Activated T-helper 2 cell treated with anti-CD3 and anti-CD28 coated beads, Interferon-gamma antibody, Interleukin-2, Interleukin-4, amounts not matched to agents 10 μg/mL and 5 μg/mL and 100 μg/mL, durations not matched to agents 14 hours and 24 hours and 36 hours (primary cell): ENCODE measurements around the gene TRPM8. TPM values are rescaled to one million over a fixed set of nuclear protein-coding genes. Genes with fewer than 3 reads are reported as not detected.

Experiments used
- DNase-seq: peaks from one replicate; pipeline ENCODE4 v3.0.0; 2021; ENCODE audit warnings: low spot score
- H3K27ac Mint-ChIP-seq: one replicate; pipeline ENCODE4 v1.8.0; 2021; ENCODE audit warnings: mixed read lengths
- H3K27me3 Mint-ChIP-seq: one replicate; pipeline ENCODE4 v1.8.0; 2021; ENCODE audit warnings: low read depth, mixed read lengths
- H3K36me3 Mint-ChIP-seq: one replicate; pipeline ENCODE4 v1.8.0; 2021; ENCODE audit warnings: low read depth, mixed read lengths
- H3K4me1 Mint-ChIP-seq: one replicate; pipeline ENCODE4 v1.8.0; 2021; ENCODE audit warnings: low read depth, mixed read lengths
- H3K4me3 Mint-ChIP-seq: one replicate; pipeline ENCODE4 v1.8.0; 2021; ENCODE audit warnings: low read depth, mild to moderate bottlenecking, moderate library complexity, mixed read lengths
- H3K9me3 Mint-ChIP-seq: one replicate; pipeline ENCODE4 v1.8.0; 2021; ENCODE audit warnings: mixed read lengths
- intact Hi-C: fragments of 100-400 bp; cut with micrococcal nuclease; formaldehyde crosslinking; loops from one replicate; pipeline ENCODE4 v1.15.1; 2023
- total RNA-seq: library from RNA; stranded (reverse); gene quantifications from 2 replicates; pipeline ENCODE4 v1.2.3, GENCODE V29; 2022

Gene TRPM8
- total RNA-seq, 1 donor from 2014 or later: not detected

- no peak for DNase-seq
- H3K9me3 Mint-ChIP-seq: no peaks in the 10 kb centered on the region
- intact Hi-C loops: no loop called here
- peaks cover 22% of the 10 kb centered on the region for H3K27me3 Mint-ChIP-seq
- H3K27ac Mint-ChIP-seq: no peak overlapping the region
- H3K4me1 Mint-ChIP-seq: peaks cover 9% of the 10 kb centered on the region
- H3K4me3 Mint-ChIP-seq: no peak overlapping the region
- H3K36me3 Mint-ChIP-seq: no peaks in the 10 kb centered on the region
These were observed 2.1 kb downstream of the TRPM8 start for GRCh38 chr2:233919319-233919718.

GRCh38 chr2:233919938-233920337 lies 2.8 kb downstream of the TRPM8 start:
- Mint-ChIP-seq H3K9me3 (no peaks in the 10 kb centered on the region), H3K36me3 (no peaks in the 10 kb centered on the region), H3K27me3 (peaks cover 26% of the 10 kb centered on the region), H3K4me3 (no peak overlapping the region), H3K27ac (no peak overlapping the region), H3K4me1 (peaks cover 9% of the 10 kb centered on the region)
- intact Hi-C loops: no loop called here
- DNase-seq: no peak

- Mint-ChIP-seq H3K9me3 (no peaks in the 10 kb centered on the region), H3K4me3 (no peak overlapping the region), H3K27me3 (peaks cover 22% of the 10 kb centered on the region), H3K4me1 (peaks cover 9% of the 10 kb centered on the region), H3K36me3 (no peaks in the 10 kb centered on the region), H3K27ac (no peak overlapping the region)
- no peak for DNase-seq
- intact Hi-C loops: no loop called here
These were observed 5.3 kb downstream of the TRPM8 start for GRCh38 chr2:233922471-233922870.

GRCh38 chr2:233925402-233925801 lies 8.2 kb downstream of the TRPM8 start:
- peaks cover 25% of the 10 kb centered on the region for H3K27me3 Mint-ChIP-seq
- H3K36me3 Mint-ChIP-seq: no peaks in the 10 kb centered on the region
- no peak for DNase-seq
- intact Hi-C loops: no loop called here
- peaks cover 2% of the 10 kb centered on the region for H3K4me1 Mint-ChIP-seq
- no peak overlapping the region for H3K4me3 Mint-ChIP-seq
- H3K27ac Mint-ChIP-seq: no peak overlapping the region
- H3K9me3 Mint-ChIP-seq: no peaks in the 10 kb centered on the region

- no peaks in the 10 kb centered on the region for H3K9me3 Mint-ChIP-seq
- intact Hi-C loops: no loop called here
- no peak for DNase-seq
- H3K27me3 Mint-ChIP-seq: peaks cover 32% of the 10 kb centered on the region
- no peak overlapping the region for H3K27ac Mint-ChIP-seq
- no peak overlapping the region for H3K4me3 Mint-ChIP-seq
- no peaks in the 10 kb centered on the region for H3K36me3 Mint-ChIP-seq
- peaks cover 1% of the 10 kb centered on the region for H3K4me1 Mint-ChIP-seq
These were observed 9.6 kb downstream of the TRPM8 start for GRCh38 chr2:233926806-233927205.

- Mint-ChIP-seq H3K36me3 (no peaks in the 10 kb centered on the region), H3K4me1 (peaks cover 1% of the 10 kb centered on the region), H3K9me3 (no peaks in the 10 kb centered on the region), H3K27me3 (peaks cover 32% of the 10 kb centered on the region), H3K27ac (no peak overlapping the region), H3K4me3 (no peak overlapping the region)
- no peak for DNase-seq
- intact Hi-C loops: no loop called here
These were observed 11.6 kb downstream of the TRPM8 start for GRCh38 chr2:233928594-233929351.

- no peak overlapping the region for H3K27ac Mint-ChIP-seq
- intact Hi-C loops: no loop called here
These were observed 12.3 kb downstream of the TRPM8 start for GRCh38 chr2:233929352-233930022.

GRCh38 chr2:233934524-233934923 lies 17.4 kb downstream of the TRPM8 start:
- H3K27ac Mint-ChIP-seq: no peak overlapping the region
- no peaks in the 10 kb centered on the region for H3K9me3 Mint-ChIP-seq
- no peaks in the 10 kb centered on the region for H3K36me3 Mint-ChIP-seq
- H3K27me3 Mint-ChIP-seq: peaks cover 54% of the 10 kb centered on the region
- no peak for DNase-seq
- no peak overlapping the region for H3K4me3 Mint-ChIP-seq
- H3K4me1 Mint-ChIP-seq: peaks cover 1% of the 10 kb centered on the region
- intact Hi-C loops: no loop called here

More at GRCh38 chr2:233929352-233930022, 12.3 kb downstream of the TRPM8 start:
- no peak for DNase-seq
- no peaks in the 10 kb centered on the region for H3K36me3 Mint-ChIP-seq
- H3K9me3 Mint-ChIP-seq: no peaks in the 10 kb centered on the region
- H3K27me3 Mint-ChIP-seq: peaks cover 31% of the 10 kb centered on the region
- H3K4me3 Mint-ChIP-seq: no peak overlapping the region
- peaks cover 1% of the 10 kb centered on the region for H3K4me1 Mint-ChIP-seq

- DNase-seq: no peak
- Mint-ChIP-seq H3K27me3 (peaks cover 58% of the 10 kb centered on the region), H3K4me1 (no peaks in the 10 kb centered on the region), H3K9me3 (no peaks in the 10 kb centered on the region), H3K36me3 (no peaks in the 10 kb centered on the region), H3K4me3 (no peak overlapping the region), H3K27ac (no peak overlapping the region)
- intact Hi-C loops: no loop called here
These were observed 18.3 kb downstream of the TRPM8 start for GRCh38 chr2:233935426-233935825.

GRCh38 chr2:233936089-233936488 lies 18.9 kb downstream of the TRPM8 start:
- no peaks in the 10 kb centered on the region for H3K9me3 Mint-ChIP-seq
- no peak overlapping the region for H3K4me3 Mint-ChIP-seq
- peaks cover 60% of the 10 kb centered on the region for H3K27me3 Mint-ChIP-seq
- H3K36me3 Mint-ChIP-seq: no peaks in the 10 kb centered on the region
- no peaks in the 10 kb centered on the region for H3K4me1 Mint-ChIP-seq
- intact Hi-C loops: no loop called here
- H3K27ac Mint-ChIP-seq: no peak overlapping the region
- DNase-seq: no peak

GRCh38 chr2:233938676-233939370 lies 21.6 kb downstream of the TRPM8 start:
- intact Hi-C loops: no loop called here
- Mint-ChIP-seq H3K4me3 (no peak overlapping the region), H3K27ac (no peak overlapping the region), H3K27me3 (peaks cover 53% of the 10 kb centered on the region), H3K9me3 (peaks cover 3% of the 10 kb centered on the region), H3K36me3 (no peaks in the 10 kb centered on the region), H3K4me1 (no peaks in the 10 kb centered on the region)
- no peak for DNase-seq

- Mint-ChIP-seq H3K4me1 (no peaks in the 10 kb centered on the region), H3K4me3 (no peak overlapping the region), H3K36me3 (no peaks in the 10 kb centered on the region), H3K9me3 (peaks cover 9% of the 10 kb centered on the region), H3K27me3 (peaks cover 42% of the 10 kb centered on the region), H3K27ac (no peak overlapping the region)
- intact Hi-C loops: no loop called here
- DNase-seq: no peak
These were observed 23.5 kb downstream of the TRPM8 start for GRCh38 chr2:233940376-233941276.
